HG03175 (cell line): Measurements from ENCODE around the gene IGSF6.

ENCODE experiments used
- ATAC-seq: cut with Tn5 transposase; IDR thresholded peaks from one replicate; pipeline ENCODE4 v1.9.1; 2021; ENCODE audit warnings: mild to moderate bottlenecking, moderate library complexity; ENCODE audit not compliant: unreplicated experiment

Gene IGSF6

GRCh38 chr16:21603928-21604327, 48.5 kb downstream of the IGSF6 start:
- no peak for ATAC-seq

DNA sequence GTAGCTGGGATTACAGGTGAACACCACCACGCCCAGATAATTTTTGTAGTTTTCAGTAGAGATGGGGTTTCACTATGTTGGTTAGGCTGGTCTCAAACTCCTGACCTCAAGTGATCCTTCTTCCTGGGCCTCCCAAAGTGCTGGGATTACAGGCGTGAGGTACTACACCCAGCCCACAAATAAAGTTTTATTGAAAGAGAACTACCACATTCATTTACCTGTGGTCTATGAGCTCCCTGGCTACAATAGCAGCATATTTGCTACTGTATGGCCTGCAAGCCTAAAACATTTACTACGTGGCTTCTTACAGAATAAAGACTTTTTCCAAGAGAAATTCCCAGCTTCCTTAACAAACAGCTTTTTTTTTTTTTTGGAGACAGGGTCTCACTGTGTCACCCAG, 49.6 kb downstream of the IGSF6 start:
- ATAC-seq = no peak

DNA sequence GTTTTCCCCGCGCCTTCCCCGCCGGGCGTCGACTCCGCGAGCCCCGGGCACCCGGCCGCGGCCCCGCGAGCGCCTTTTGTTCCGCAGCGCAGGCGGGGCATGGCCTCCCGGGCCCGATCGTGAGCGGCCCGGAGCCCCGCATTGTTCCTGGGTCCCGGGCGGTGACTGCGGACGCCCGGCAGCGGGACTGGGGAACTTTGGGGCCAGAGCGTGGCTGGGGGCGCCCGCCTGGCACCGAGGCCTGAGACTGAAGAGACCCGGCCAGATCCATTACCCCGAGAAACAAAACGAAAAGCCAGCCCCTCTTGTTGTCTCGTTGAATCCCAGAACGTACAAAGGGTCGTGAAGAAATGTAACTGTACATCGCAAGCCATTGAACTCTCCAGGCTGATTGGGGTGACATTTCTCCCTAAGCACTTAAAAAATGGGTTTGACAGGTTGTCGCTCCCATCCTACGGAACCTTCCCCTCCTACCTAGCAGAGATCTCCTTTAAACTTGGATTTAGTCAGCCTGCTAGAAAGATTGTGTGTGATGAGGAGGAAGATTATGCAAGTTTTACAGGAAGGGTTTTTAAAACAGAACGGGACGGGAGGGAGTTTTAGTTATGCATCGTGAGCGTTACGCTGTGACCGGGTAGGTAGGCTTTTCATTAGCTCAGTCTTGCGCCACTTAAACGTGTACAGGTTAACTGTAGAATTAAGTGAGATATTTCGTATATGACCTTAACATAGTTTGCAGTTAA, 52.2 kb downstream of the IGSF6 start:
- ATAC-seq = peak; percentile 26

DNA sequence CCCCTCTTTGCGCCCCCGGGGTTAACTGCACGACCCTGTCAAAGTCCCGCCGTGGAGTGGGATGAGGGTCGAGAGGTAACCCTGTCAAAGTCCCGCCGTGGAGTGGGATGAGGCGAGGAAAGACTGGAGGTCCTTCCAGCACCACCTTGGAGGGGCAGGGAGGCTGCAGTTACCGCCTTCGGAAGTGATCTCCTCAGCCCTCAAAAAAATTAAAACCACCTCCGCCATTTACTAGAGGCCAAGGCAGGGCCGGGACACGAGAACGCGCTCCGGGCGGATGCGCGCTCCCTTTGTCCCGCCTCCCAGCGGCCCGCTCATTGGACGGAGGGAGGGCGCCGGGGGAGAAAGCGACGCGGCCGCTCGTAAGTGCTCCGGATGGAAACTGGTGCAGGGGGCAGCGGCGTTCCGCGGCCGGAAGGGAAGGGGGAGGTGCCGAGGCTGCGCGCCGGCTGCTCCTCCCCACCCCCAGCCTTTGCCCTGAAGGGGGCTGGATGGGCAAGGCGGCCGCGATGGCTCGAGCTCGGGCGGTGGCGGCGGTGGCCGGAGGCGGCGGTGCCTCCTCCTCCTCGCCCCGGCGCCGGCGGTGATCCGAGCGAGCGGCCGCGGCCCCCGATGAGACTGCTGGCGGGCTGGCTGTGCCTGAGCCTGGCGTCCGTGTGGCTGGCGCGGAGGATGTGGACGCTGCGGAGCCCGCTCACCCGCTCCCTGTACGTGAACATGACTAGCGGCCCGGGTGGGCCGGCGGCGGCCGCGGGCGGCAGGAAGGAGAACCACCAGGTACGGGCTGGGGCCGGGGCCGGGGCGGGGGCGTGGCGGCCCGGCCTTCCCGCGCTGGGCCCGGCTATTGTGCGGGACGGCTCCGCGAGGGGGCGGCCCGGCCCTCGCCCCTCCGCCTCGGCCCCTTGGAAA, 53.0 kb downstream of the IGSF6 start, which contains the start of gene METTL9:
Gene METTL9, plus strand, starts transcription at position 456 of the 909 bp plus-strand sequence. Its CDS starts 157 bp downstream, at position 613.
- peak; percentile 94 for ATAC-seq

DNA sequence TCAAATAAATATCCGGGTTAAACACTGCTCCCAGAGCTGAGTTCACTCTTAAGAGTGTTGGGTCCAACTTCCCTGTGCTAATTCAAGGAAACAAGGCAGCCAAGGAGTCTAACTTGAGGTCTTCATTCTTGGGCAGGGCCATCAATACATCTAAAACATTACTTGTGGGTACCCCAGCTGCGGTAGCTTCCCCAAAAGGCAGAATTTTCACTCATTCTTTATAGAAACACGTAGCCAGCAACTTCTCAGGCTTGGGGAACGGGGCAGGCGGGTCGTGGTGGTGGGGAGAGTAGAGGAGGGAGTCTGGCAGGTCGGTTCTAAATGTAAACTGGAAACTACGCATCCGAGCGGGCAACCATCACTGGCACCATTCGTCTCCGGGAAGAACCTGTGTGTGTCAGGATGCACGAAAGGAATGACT, 53.7 kb downstream of the IGSF6 start:
- ATAC-seq = no peak

GRCh38 chr16:21598206-21598605, 54.2 kb downstream of the IGSF6 start:
- ATAC-seq = no peak

GRCh38 chr16:21597561-21598030, 54.8 kb downstream of the IGSF6 start:
- ATAC-seq = no peak

DNA sequence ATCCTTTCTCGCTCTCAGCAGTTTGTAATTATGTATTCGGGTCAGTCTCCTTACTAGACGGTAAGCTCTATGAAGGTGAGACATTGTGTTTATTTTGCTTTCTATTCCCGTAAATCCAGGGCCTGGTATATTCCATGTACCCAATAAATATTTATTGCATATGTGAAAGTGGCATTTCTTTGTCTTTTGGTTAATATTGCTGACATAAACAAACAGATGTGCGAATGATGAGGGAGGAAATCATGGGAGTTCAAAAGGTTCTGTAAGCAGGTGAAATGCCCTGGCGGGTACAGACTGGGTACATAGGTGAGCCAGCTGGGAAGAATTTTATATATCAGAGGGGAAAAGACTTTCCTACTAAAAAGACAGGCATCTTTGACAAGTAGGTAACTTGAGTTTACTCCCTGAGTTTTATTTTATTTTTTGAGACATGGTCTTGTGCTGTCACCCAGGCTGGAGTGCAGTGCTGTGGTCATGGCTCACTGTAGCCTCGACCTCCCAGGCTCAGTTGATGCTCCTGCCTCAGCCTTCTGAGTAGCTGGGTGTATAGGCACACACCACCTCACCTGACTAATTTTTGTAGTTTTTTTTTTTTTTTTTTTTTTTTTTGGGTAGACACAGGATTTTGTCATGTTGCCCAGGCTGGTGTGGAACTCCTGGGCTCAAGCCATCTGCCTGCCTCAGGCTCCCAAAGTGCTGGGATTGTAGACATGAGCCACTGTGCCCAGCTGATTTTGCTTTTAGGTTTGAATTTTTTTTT, 58.7 kb downstream of the IGSF6 start:
- ATAC-seq = no peak

DNA sequence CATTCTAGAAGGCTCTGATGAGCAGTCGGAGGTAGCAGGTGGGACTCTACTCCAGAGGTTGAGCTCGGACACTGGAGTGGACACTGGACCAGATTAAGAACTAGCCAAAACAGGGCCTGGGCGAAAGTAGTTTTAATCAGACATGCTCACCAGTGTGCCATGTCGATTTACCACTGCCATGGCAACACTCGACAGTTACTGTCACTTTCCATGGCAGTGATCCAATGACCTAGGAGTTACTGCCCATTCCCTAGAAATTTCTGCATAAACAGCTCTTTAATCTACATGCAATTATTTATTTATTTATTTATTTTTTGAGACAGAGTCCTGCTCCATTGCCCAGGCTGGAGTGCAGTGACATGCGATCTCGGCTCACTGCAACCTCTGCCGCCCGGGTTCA, 60.2 kb downstream of the IGSF6 start:
- ATAC-seq = no peak

DNA sequence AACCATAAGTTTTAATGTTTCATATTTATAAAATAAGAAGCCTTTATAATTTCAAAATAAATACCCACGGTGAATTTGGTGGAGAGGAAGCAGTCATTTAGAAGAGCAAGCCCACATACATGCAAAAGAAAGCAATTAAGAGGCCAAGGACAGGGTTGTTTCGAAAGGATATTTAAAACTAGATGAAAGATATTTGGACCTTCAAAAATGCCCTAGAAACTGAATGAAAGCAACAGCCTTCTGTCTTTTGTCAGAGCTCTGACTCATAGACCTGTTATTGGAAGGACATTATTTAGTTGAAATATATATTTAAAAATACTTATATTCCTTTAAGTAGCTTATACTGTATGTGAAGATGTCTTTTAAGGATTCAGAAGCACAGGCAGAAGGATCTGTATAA, 61.6 kb downstream of the IGSF6 start:
- no peak for ATAC-seq

GRCh38 chr16:21590287-21590686, 62.1 kb downstream of the IGSF6 start:
- no peak for ATAC-seq

GRCh38 chr16:21589551-21589950, 62.9 kb downstream of the IGSF6 start:
- no peak for ATAC-seq
